Measurements from ENCODE around the gene OR56A3. TPM values are rescaled to one million over a fixed set of nuclear protein-coding genes. Genes with fewer than 3 reads are reported as not detected.

Gene OR56A3
- total RNA-seq, 1 experiment from 2014 or later = not detected

- no TSS peak for BruUV-seq (replicated peaks)
- peak overlapping the region; percentile 9 for H2AFZ ChIP-seq (ENCODE audit: low read depth, low read length, poor library complexity, severe bottlenecking)
- 0 out of 2 replicates have a peak overlapping the region, but pooled peaks have one; percentile 23 for H3K4me2 ChIP-seq (ENCODE audit: low read length)
- H3K4me3 ChIP-seq (replicated peaks in 1 of 2; ENCODE audit: low read depth in 1 of 2, low read length in 2 of 2) = no peak overlapping the region
- no peak overlapping the region for H3K9ac ChIP-seq (ENCODE audit: low read length)
- ChIA-PET POLR2A (no interaction called here), CTCF (interaction anchor here (1.0 kb wide), 1 partner anchor 32 kb away, joined by 3 read pairs; no protein-coding TSS in a partner anchor), RAD21 (ENCODE audit: low non-redundant PET in 1 of 2, low total read pairs in 2 of 2, uncharacterized antibody in 2 of 2, unreplicated experiment in 2 of 2) (no interaction called here)
- intact Hi-C loops (cut with micrococcal nuclease) = no loop called here
- no peaks in the 10 kb centered on the region for H4K20me1 ChIP-seq (ENCODE audit: insufficient read depth)
- ATAC-seq (peak; percentile 50), DNase-seq (ENCODE audit: low read depth, low spot score) (peak; percentile 2)
- H3K4me1 ChIP-seq (ENCODE audit: control insufficient read depth in 1 of 2, insufficient read depth in 2 of 2, low read length in 2 of 2) = peaks cover 0 to 11% of the 10 kb centered on the region in 2 experiments; a peak in 2 of 4 replicates
- H3K27me3 ChIP-seq (ENCODE audit: insufficient read depth, low read length) = peaks cover 7% of the 10 kb centered on the region; the same call in 1 of the 2 replicates
- no peak overlapping the region for H3K27ac ChIP-seq (ENCODE audit: low read depth, low read length)
- no peaks in the 10 kb centered on the region for H3K79me2 ChIP-seq (ENCODE audit: insufficient read depth, low read length)
- H3K36me3 ChIP-seq (ENCODE audit: control insufficient read depth in 1 of 2, insufficient read depth in 2 of 2, low read length in 2 of 2) = no peaks in the 10 kb centered on the region
- no peaks in the 10 kb centered on the region for H3K9me3 ChIP-seq (ENCODE audit: control insufficient read depth in 1 of 2, insufficient read depth in 1 of 2, low read depth in 1 of 2, low read length in 2 of 2)
- H3K9me2 ChIP-seq (ENCODE audit: insufficient read depth) = no peaks in the 10 kb centered on the region
- TF ChIP-seq EZH2 (IDR thresholded peaks at IDR 0.05) = no peak
- no peak for TF ChIP-seq ZFX (IDR thresholded peaks at IDR 0.05)
- TF ChIP-seq, protein P1, sequence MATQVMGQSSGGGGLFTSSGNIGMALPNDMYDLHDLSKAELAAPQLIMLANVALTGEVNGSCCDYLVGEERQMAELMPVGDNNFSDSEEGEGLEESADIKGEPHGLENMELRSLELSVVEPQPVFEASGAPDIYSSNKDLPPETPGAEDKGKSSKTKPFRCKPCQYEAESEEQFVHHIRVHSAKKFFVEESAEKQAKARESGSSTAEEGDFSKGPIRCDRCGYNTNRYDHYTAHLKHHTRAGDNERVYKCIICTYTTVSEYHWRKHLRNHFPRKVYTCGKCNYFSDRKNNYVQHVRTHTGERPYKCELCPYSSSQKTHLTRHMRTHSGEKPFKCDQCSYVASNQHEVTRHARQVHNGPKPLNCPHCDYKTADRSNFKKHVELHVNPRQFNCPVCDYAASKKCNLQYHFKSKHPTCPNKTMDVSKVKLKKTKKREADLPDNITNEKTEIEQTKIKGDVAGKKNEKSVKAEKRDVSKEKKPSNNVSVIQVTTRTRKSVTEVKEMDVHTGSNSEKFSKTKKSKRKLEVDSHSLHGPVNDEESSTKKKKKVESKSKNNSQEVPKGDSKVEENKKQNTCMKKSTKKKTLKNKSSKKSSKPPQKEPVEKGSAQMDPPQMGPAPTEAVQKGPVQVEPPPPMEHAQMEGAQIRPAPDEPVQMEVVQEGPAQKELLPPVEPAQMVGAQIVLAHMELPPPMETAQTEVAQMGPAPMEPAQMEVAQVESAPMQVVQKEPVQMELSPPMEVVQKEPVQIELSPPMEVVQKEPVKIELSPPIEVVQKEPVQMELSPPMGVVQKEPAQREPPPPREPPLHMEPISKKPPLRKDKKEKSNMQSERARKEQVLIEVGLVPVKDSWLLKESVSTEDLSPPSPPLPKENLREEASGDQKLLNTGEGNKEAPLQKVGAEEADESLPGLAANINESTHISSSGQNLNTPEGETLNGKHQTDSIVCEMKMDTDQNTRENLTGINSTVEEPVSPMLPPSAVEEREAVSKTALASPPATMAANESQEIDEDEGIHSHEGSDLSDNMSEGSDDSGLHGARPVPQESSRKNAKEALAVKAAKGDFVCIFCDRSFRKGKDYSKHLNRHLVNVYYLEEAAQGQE (IDR thresholded peaks at IDR 0.05; ENCODE audit: low read depth) = no peak
- TF ChIP-seq JUND (IDR thresholded peaks at IDR 0.05) = 0 out of 2 replicates have a peak, but pooled peaks have one; percentile 11
- TF ChIP-seq CTCF (IDR thresholded peaks at IDR 0.05 in 2 of 3, conservative IDR thresholded peaks at IDR 0.05 in 1 of 3; ENCODE audit: borderline replicate concordance in 1 of 3, insufficient read depth in 1 of 3, low read depth in 2 of 3, low read length in 2 of 3) = no peak
- TF ChIP-seq EGR1 (IDR thresholded peaks at IDR 0.05; ENCODE audit: low read depth) = no peak
These were observed 19.2 kb upstream of the OR56A3 start for GRCh38 chr11:5922749-5923426.
